PC-3 (cell line): Measurements from ENCODE around the gene R3HCC1L. TPM values are rescaled to one million over a fixed set of nuclear protein-coding genes. Genes with fewer than 3 reads are reported as not detected.
"Not testable (repeated sequence)": the region's sequence is repeated elsewhere in the genome, so short reads cannot be mapped to it uniquely, and the experiment has no call there.

ENCODE experiments used
- ATAC-seq: fragments of 200-7000 bp; cut with Tn5 transposase; 2 replicates; pipeline ENCODE4 v1.9.1; 2020; ENCODE audit warnings: mild to moderate bottlenecking, moderate library complexity
- BruUV-seq: library from RNA; stranded (reverse); fragments of 400-500 nt; replicated peaks from 2 replicates; lab custom pipeline; 2021; lab: Mats Ljungman, UMichigan
- CTCF ChIA-PET: fragments of 300-600 bp; sonication (Branson Sonifier 250); formaldehyde crosslinking; loops from one replicate; lab custom pipeline; 2022; ENCODE audit warnings: antibody characterized with exemption; lab: Charles Lee
- POLR2A ChIA-PET: fragments of 300-600 bp; sonication (Branson Sonifier 250); formaldehyde crosslinking; loops from one replicate; lab custom pipeline; 2022; ENCODE audit warnings: antibody characterized with exemption; ENCODE audit not compliant: unreplicated experiment; lab: Charles Lee
- DNase-seq: peaks from one replicate; pipeline ENCODE4 v3.0.0-alpha.2; 2015
- H2AFZ ChIP-seq: fragments of 300-600 bp; sonication (generic); 2 replicates; pipeline ENCODE4 v1.6.0; 2016; ENCODE audit warnings: antibody characterized with exemption, low read length
- H3F3A ChIP-seq: fragments of 300-600 bp; sonication (generic); one replicate; pipeline ENCODE4 v1.6.0; 2017; ENCODE audit warnings: antibody characterized with exemption, low read length, control low read depth, mild to moderate bottlenecking; ENCODE audit not compliant: unreplicated experiment
- H3K27ac ChIP-seq: fragments of 300-600 bp; sonication (generic); 2 replicates; pipeline ENCODE4 v1.5.1; 2016; ENCODE audit warnings: mild to moderate bottlenecking, low read length
- H3K27me3 ChIP-seq: fragments of 300-600 bp; sonication (generic); 2 replicates; pipeline ENCODE4 v1.6.1; 2016; ENCODE audit warnings: low read length, mixed read lengths
- H3K36me3 ChIP-seq: fragments of 300-600 bp; sonication (generic); 2 replicates; pipeline ENCODE4 v1.6.1; 2016; ENCODE audit warnings: low read depth, mixed run types, low read length, mixed read lengths
- H3K4me1 ChIP-seq: fragments of 300-600 bp; sonication (generic); 2 replicates; pipeline ENCODE4 v1.5.1; 2016; ENCODE audit warnings: low read length; ENCODE audit not compliant: insufficient read depth
- H3K4me2 ChIP-seq: fragments of 300-600 bp; sonication (generic); 2 replicates; pipeline ENCODE4 v1.6.0; 2016; ENCODE audit warnings: low read length
- H3K4me3 ChIP-seq: fragments of 300-600 bp; sonication (generic); 2 replicates; pipeline ENCODE4 v1.5.1; 2016; ENCODE audit warnings: mild to moderate bottlenecking, low read length, mixed read lengths
- H3K79me2 ChIP-seq: fragments of 300-600 bp; sonication (generic); 2 replicates; pipeline ENCODE4 v1.6.1; 2017; ENCODE audit warnings: low read length, mixed read lengths
- H3K9ac ChIP-seq: fragments of 300-600 bp; sonication (generic); 2 replicates; pipeline ENCODE4 v1.6.0; 2016; ENCODE audit warnings: mild to moderate bottlenecking, low read length
- H3K9me2 ChIP-seq: fragments of 300-600 bp; sonication (generic); replicated peaks from 2 replicates; pipeline ENCODE4 v1.6.1; 2016; ENCODE audit warnings: mixed run types, low read length, mixed read lengths
- H3K9me3 ChIP-seq: fragments of 300-600 bp; sonication (generic); 2 replicates; pipeline ENCODE4 v1.6.1; 2016; ENCODE audit warnings: low read length, mixed read lengths
- H4K20me1 ChIP-seq: fragments of 300-600 bp; sonication (generic); 2 replicates; pipeline ENCODE4 v1.6.1; 2016; ENCODE audit warnings: low read length, mixed read lengths
- EZH2 ChIP-seq: fragments of 300-600 bp; sonication (generic); IDR thresholded peaks from one replicate; pipeline ENCODE4 v1.6.1; 2017; ENCODE audit warnings: antibody characterized with exemption, mild to moderate bottlenecking, low read length; ENCODE audit not compliant: unreplicated experiment
- EZH2phosphoT487 ChIP-seq: fragments of 300-600 bp; sonication (generic); IDR thresholded peaks from 2 replicates; pipeline ENCODE4 v1.6.1; 2018; ENCODE audit warnings: mild to moderate bottlenecking, antibody characterized with exemption, low read length, borderline replicate concordance
- intact Hi-C: fragments of 100-400 bp; cut with micrococcal nuclease; formaldehyde crosslinking; loops from 2 replicates; pipeline ENCODE4 v1.9.0; 2023
- total RNA-seq: library from RNA; depleted of rRNA; stranded (reverse); fragments of >200 nt; gene quantifications from 2 replicates; pipeline ENCODE4 v1.2.3, GENCODE V29; 2014
- TF ChIP-seq, protein P1 (sequence below): fragments of 300-600 bp; sonication (generic); conservative IDR thresholded peaks from 2 replicates; pipeline ENCODE4 v1.5.1; 2017; ENCODE audit warnings: antibody characterized with exemption, low read depth, mild to moderate bottlenecking, low read length

Gene R3HCC1L
- total RNA-seq, 1 experiment from 2014 or later = 15.3 TPM

DNA sequence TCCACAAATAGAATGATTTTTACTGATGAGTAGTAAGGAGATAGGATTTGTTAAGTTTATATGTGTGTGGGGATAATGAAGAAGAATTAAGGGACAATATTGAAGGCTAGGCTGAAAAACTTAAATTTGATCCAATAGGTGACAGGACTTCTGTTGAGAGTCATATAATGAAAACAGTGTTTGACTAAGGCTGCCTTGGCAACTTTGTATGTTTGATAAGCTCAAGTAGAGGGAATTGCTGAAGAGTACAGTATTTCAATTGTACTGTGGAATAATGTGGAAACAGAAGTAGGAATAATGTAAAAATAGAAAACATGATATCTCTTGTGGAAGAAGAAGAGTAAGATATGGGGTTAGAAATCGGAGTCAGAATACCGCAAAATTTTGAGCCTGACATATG is 10.5 kb downstream of the R3HCC1L start:
- Histone ChIP-seq H3K9me3 (no peaks in the 10 kb centered on the region), H3K4me2 (no peak overlapping the region), H3K9me2 (no peaks in the 10 kb centered on the region), H4K20me1 (peaks cover 7% of the 10 kb centered on the region; the same call in 1 of the 2 replicates), H3K27me3 (no peaks in the 10 kb centered on the region), H3K79me2 (peaks cover 91% of the 10 kb centered on the region), H3K27ac (no peak overlapping the region), H3K9ac (no peak overlapping the region), H3K4me3 (no peak overlapping the region), H3K4me1 (no peaks in the 10 kb centered on the region), H3F3A (no peaks in the 10 kb centered on the region), H2AFZ (no peak overlapping the region), H3K36me3 (peaks cover 11% of the 10 kb centered on the region; the same call in 1 of the 2 replicates)
- BruUV-seq = no TSS peak
- ChIA-PET POLR2A (no interaction called here), CTCF (no interaction called here)
- TF ChIP-seq, protein P1, sequence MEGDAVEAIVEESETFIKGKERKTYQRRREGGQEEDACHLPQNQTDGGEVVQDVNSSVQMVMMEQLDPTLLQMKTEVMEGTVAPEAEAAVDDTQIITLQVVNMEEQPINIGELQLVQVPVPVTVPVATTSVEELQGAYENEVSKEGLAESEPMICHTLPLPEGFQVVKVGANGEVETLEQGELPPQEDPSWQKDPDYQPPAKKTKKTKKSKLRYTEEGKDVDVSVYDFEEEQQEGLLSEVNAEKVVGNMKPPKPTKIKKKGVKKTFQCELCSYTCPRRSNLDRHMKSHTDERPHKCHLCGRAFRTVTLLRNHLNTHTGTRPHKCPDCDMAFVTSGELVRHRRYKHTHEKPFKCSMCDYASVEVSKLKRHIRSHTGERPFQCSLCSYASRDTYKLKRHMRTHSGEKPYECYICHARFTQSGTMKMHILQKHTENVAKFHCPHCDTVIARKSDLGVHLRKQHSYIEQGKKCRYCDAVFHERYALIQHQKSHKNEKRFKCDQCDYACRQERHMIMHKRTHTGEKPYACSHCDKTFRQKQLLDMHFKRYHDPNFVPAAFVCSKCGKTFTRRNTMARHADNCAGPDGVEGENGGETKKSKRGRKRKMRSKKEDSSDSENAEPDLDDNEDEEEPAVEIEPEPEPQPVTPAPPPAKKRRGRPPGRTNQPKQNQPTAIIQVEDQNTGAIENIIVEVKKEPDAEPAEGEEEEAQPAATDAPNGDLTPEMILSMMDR = no peak
- TF ChIP-seq EZH2 (no peak), EZH2phosphoT487 (no peak)
- intact Hi-C loops = no loop called here
- DNase-seq (no peak), ATAC-seq (no peak)

DNA sequence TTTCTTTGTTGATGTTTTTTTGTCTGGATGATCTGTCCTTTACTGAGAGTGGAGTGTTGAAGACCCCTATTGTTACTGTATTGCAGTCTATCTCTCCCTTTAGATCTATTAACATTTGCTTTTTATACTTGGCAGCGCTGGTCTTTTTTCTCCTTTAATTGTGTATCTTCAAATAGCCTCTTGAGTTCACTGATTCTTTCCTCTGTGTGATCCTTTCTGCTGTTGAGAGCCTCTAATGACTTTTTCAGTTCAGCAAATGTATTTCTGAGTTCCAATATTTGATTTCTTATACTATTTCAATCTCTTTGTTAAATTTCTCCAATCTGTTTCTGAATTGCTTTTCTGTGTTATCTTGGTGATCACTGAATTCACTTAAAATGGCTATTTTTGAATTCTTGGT is 15.4 kb downstream of the R3HCC1L start:
- ATAC-seq (no peak), DNase-seq (no peak)
- BruUV-seq = no TSS peak
- no peaks in the 10 kb centered on the region for H3K4me1 ChIP-seq
- ChIA-PET POLR2A (no interaction called here), CTCF (no interaction called here)
- no peak overlapping the region for H3K27ac ChIP-seq
- H3K36me3 ChIP-seq = peaks cover 11% of the 10 kb centered on the region; the same call in 1 of the 2 replicates
- H3K4me2 ChIP-seq = no peak overlapping the region
- no peaks in the 10 kb centered on the region for H3F3A ChIP-seq
- no peaks in the 10 kb centered on the region for H3K27me3 ChIP-seq
- H3K79me2 ChIP-seq = peaks cover 70% of the 10 kb centered on the region
- H3K9ac ChIP-seq = no peak overlapping the region
- TF ChIP-seq EZH2 (no peak), EZH2phosphoT487 (no peak)
- TF ChIP-seq, protein P1 = no peak
- no peak overlapping the region for H2AFZ ChIP-seq
- no peaks in the 10 kb centered on the region for H4K20me1 ChIP-seq
- no peaks in the 10 kb centered on the region for H3K9me3 ChIP-seq
- no peak overlapping the region for H3K4me3 ChIP-seq
- H3K9me2 ChIP-seq = no peaks in the 10 kb centered on the region
- intact Hi-C loops = no loop called here

DNA sequence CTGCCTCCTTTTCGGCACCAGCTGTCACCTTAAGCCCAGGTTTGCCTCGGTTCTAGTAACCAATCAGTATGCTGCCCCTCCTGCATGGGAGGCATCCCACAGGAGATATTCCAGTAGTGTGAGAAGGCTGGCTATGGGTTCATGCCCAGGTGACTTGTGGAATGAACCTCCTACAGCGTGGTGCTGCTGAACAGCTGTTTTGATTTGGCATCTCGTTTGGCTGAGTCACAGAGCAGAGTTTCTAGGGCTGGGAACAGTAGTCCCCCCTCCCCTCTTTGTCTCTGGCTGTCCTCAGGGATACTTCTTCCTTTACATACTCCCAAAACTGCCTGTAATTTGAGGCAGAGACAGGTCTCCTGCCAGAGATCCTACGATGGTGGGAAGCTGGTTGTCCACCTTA is 16.1 kb downstream of the R3HCC1L start:
- no peaks in the 10 kb centered on the region for H3K4me1 ChIP-seq
- H3K9ac ChIP-seq = no peak overlapping the region
- no peaks in the 10 kb centered on the region for H3F3A ChIP-seq
- no peaks in the 10 kb centered on the region for H4K20me1 ChIP-seq
- POLR2A ChIA-PET = no interaction called here
- peaks cover 11% of the 10 kb centered on the region; the same call in 1 of the 2 replicates for H3K36me3 ChIP-seq
- H3K79me2 ChIP-seq = peaks cover 67% of the 10 kb centered on the region
- intact Hi-C loops = no loop called here
- no TSS peak for BruUV-seq
- CTCF ChIA-PET = no interaction called here
- no peak for ATAC-seq
- H3K9me3 ChIP-seq = no peaks in the 10 kb centered on the region
- DNase-seq = no peak
- H3K27ac ChIP-seq = no peak overlapping the region
- no peak for TF ChIP-seq EZH2
- TF ChIP-seq, protein P1 = no peak
- H3K27me3 ChIP-seq = no peaks in the 10 kb centered on the region
- H3K4me2 ChIP-seq = no peak overlapping the region
- H2AFZ ChIP-seq = no peak overlapping the region
- H3K9me2 ChIP-seq = no peaks in the 10 kb centered on the region
- no peak overlapping the region for H3K4me3 ChIP-seq

DNA sequence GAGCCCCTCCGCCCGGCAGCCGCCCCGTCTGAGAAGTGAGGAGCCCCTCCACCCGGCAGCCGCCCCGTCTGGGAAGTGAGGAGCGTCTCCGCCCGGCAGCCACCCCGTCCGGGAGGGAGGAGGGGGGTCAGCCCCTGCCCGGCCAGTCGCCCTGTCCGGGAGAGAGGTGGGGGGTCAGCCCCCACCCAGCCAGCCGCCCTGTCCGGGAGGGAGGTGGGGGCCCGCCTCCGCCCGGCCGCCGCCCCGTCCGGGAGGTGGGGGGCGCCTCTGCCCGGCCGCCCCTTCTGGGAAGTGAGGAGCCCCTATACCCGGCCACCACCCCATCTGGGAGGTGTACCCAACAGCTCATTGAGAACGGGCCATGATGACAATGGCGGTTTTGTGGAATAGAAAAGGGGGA is 18.3 kb downstream of the R3HCC1L start:
- H3K9me2 ChIP-seq, H3K27ac ChIP-seq, H3K4me2 ChIP-seq, H3K4me3 ChIP-seq, H3K27me3 ChIP-seq, H3K9ac ChIP-seq, ATAC-seq, intact Hi-C loops, POLR2A ChIA-PET, H2AFZ ChIP-seq, H3F3A ChIP-seq, H3K9me3 ChIP-seq, BruUV-seq, H4K20me1 ChIP-seq, H3K4me1 ChIP-seq, DNase-seq, CTCF ChIA-PET, H3K36me3 ChIP-seq: not testable (repeated sequence)
- peaks cover 47% of the 10 kb centered on the region for H3K79me2 ChIP-seq
